SU-DHL-6 (cell line): Measurements from ENCODE around the gene FKBP10.

ENCODE experiments used
- H2AFZ ChIP-seq: fragments of 200-600 bp; sonication (generic); 2 replicates; pipeline ENCODE4 v1.6.1; 2014; ENCODE audit warnings: low read depth, mild to moderate bottlenecking, moderate library complexity, mixed read lengths, antibody characterized with exemption, low read length; ENCODE audit not compliant: severe bottlenecking
- H3F3A ChIP-seq: fragments of 200-600 bp; shearing (Covaris generic); 2 replicates; pipeline ENCODE4 v1.6.0; 2016; ENCODE audit warnings: antibody characterized with exemption, mild to moderate bottlenecking; ENCODE audit not compliant: insufficient read depth
- H3K27ac ChIP-seq: fragments of 200-600 bp; sonication (generic); 2 replicates; pipeline ENCODE4 v1.5.1; 2016; ENCODE audit warnings: low read depth, mild to moderate bottlenecking, low read length, moderate library complexity, mixed read lengths
- H3K27me3 ChIP-seq: fragments of 200-600 bp; sonication (generic), shearing (Covaris generic); 2 replicates; pipeline ENCODE4 v1.6.0; 2014; ENCODE audit warnings: mild to moderate bottlenecking, low read length
- H3K36me3 ChIP-seq: fragments of 200-600 bp; sonication (generic); 2 replicates; pipeline ENCODE4 v1.6.1; 2014; ENCODE audit warnings: mild to moderate bottlenecking, low read length, mixed read lengths
- H3K4me2 ChIP-seq: fragments of 300-600, 200-600 bp; shearing (Covaris generic), sonication (generic); 2 replicates; pipeline ENCODE4 v1.6.0; 2014; ENCODE audit warnings: low read length, low read depth, mild to moderate bottlenecking; ENCODE audit not compliant: poor library complexity, severe bottlenecking
- H3K4me3 ChIP-seq: fragments of 200-600 bp; sonication (generic); 2 replicates; pipeline ENCODE4 v1.5.1; 2014; ENCODE audit warnings: antibody characterized with exemption, low read length, mild to moderate bottlenecking, mixed read lengths; ENCODE audit not compliant: insufficient read depth, poor library complexity, severe bottlenecking
- H3K79me2 ChIP-seq: fragments of 200-600 bp; sonication (generic); 2 replicates; pipeline ENCODE4 v1.6.1; 2014; ENCODE audit warnings: mild to moderate bottlenecking, low read length, moderate library complexity; ENCODE audit not compliant: insufficient read depth
- H3K9ac ChIP-seq: fragments of 200-600 bp; sonication (generic); 2 replicates; pipeline ENCODE4 v1.7.0; 2014; ENCODE audit warnings: mild to moderate bottlenecking, low read length
- H3K9me2 ChIP-seq: fragments of 200-600 bp; sonication (generic); replicated peaks from 2 replicates; pipeline ENCODE4 v1.6.1; 2014; ENCODE audit warnings: low read length; ENCODE audit not compliant: insufficient read depth
- H3K9me3 ChIP-seq: fragments of 200-600 bp; sonication (generic); 2 replicates; pipeline ENCODE4 v1.6.1; 2014; ENCODE audit warnings: low read length, mixed read lengths; ENCODE audit not compliant: insufficient read depth
- H4K20me1 ChIP-seq: fragments of 200-600 bp; sonication (generic); 2 replicates; pipeline ENCODE4 v1.6.1; 2014; ENCODE audit warnings: low read depth, mild to moderate bottlenecking, antibody characterized with exemption, low read length, moderate library complexity, mixed read lengths
- CTCF ChIP-seq: fragments of 200-600 bp; sonication (generic); IDR thresholded peaks from one replicate; pipeline ENCODE4 v1.5.1; 2017; ENCODE audit warnings: antibody characterized with exemption, mild to moderate bottlenecking, low read length, moderate library complexity; ENCODE audit not compliant: insufficient read depth, poor library complexity, severe bottlenecking
- EZH2phosphoT487 ChIP-seq: fragments of 200-600 bp; sonication (generic), shearing (Covaris generic); conservative IDR thresholded peaks from 2 replicates; pipeline ENCODE4 v1.6.1; 2018; ENCODE audit warnings: mild to moderate bottlenecking, antibody characterized with exemption, low read length, moderate library complexity, mixed read lengths

Gene FKBP10

GRCh38 chr17:41767324-41768042, 45.3 kb upstream of the FKBP10 start:
- H3K27ac ChIP-seq, result no peak overlapping the region
- H3K9me3 ChIP-seq, result no peaks in the 10 kb centered on the region
- H3K27me3 ChIP-seq, result no peaks in the 10 kb centered on the region
- H3F3A ChIP-seq, result no peaks in the 10 kb centered on the region
- no peak overlapping the region for H3K4me2 ChIP-seq
- no peak overlapping the region for H3K9ac ChIP-seq
- TF ChIP-seq CTCF (no peak), EZH2phosphoT487 (no peak)
- H4K20me1 ChIP-seq, result no peaks in the 10 kb centered on the region
- H3K9me2 ChIP-seq, result no peaks in the 10 kb centered on the region
- H3K36me3 ChIP-seq, result no peaks in the 10 kb centered on the region
- no peaks in the 10 kb centered on the region for H3K79me2 ChIP-seq
- no peak overlapping the region for H3K4me3 ChIP-seq
- H2AFZ ChIP-seq, result no peak overlapping the region

GRCh38 chr17:41768682-41769288, 44.0 kb upstream of the FKBP10 start:
- TF ChIP-seq EZH2phosphoT487 (no peak), CTCF (no peak)
- no peaks in the 10 kb centered on the region for H3K9me3 ChIP-seq
- H3K36me3 ChIP-seq, result no peaks in the 10 kb centered on the region
- H2AFZ ChIP-seq, result no peak overlapping the region
- H4K20me1 ChIP-seq, result no peaks in the 10 kb centered on the region
- H3K27me3 ChIP-seq, result no peaks in the 10 kb centered on the region
- H3F3A ChIP-seq, result no peaks in the 10 kb centered on the region
- no peaks in the 10 kb centered on the region for H3K9me2 ChIP-seq
- no peak overlapping the region for H3K4me2 ChIP-seq
- H3K79me2 ChIP-seq, result no peaks in the 10 kb centered on the region
- H3K27ac ChIP-seq, result no peak overlapping the region
- no peak overlapping the region for H3K9ac ChIP-seq
- no peak overlapping the region for H3K4me3 ChIP-seq

- H3K9me2 ChIP-seq, result no peaks in the 10 kb centered on the region
- no peaks in the 10 kb centered on the region for H3K27me3 ChIP-seq
- H2AFZ ChIP-seq, result no peak overlapping the region
- H3K9me3 ChIP-seq, result no peaks in the 10 kb centered on the region
- no peak overlapping the region for H3K27ac ChIP-seq
- H3K79me2 ChIP-seq, result no peaks in the 10 kb centered on the region
- TF ChIP-seq CTCF (no peak), EZH2phosphoT487 (no peak)
- H4K20me1 ChIP-seq, result no peaks in the 10 kb centered on the region
- no peak overlapping the region for H3K9ac ChIP-seq
- no peak overlapping the region for H3K4me2 ChIP-seq
- no peaks in the 10 kb centered on the region for H3F3A ChIP-seq
- no peak overlapping the region for H3K4me3 ChIP-seq
- no peaks in the 10 kb centered on the region for H3K36me3 ChIP-seq
Observed at GRCh38 chr17:41769346-41769862, 43.4 kb upstream of the FKBP10 start.
